Right lobe of liver (tissue), 4 donors: ENCODE data around the gene OR4Q2.

Source experiments
- CTCF ChIP-seq, 4 donors: fragments of 200-600 bp in 3 of 4; fragments of 450-650 bp in 1 of 4; IDR thresholded peaks; one replicate each; pipeline versions ENCODE4 v1.5.1 to v1.8.0; 2016 to 2022; ENCODE audit warnings: antibody characterized with exemption in 4 of 4, mild to moderate bottlenecking in 2 of 4
- POLR2A ChIP-seq: fragments of 450-650 bp; IDR thresholded peaks from one replicate; pipeline ENCODE4 v1.6.1; 2017; ENCODE audit warnings: antibody characterized with exemption, mild to moderate bottlenecking
- donor health status: DM: no; HTN: no; CAD: no.
- donor health status: DM: no; HTN: no; CAD: no.
- donor health status: DM: no; HTN: yes; CAD: no.

- TF ChIP-seq CTCF (IDR thresholded peaks at IDR 0.05) = no peak
- TF ChIP-seq POLR2A = no peak
Observed at GRCh38 chr14:20001863-20002262, at the start of gene OR4Q2.
